Measurements from ENCODE around the gene UNC79. TPM values are rescaled to one million over a fixed set of nuclear protein-coding genes. Genes with fewer than 3 reads are reported as not detected.

UNC79 gene
- total and polyA plus RNA-seq, 11 donors: 0.04 to 0.58 (median 0.42) TPM

- TF ChIP-seq CTCF (IDR thresholded peaks at IDR 0.05): peak in 9 of 12 donors; percentile 6 to 53 (median 19)
- TF ChIP-seq POLR2A (IDR thresholded peaks at IDR 0.05): no peak
- Histone ChIP-seq H3K4me1 (peaks cover 0 to 4% (median 0%) of the 10 kb centered on the region in 12 donors), H3K36me3 (no peaks in the 10 kb centered on the region), H3K27ac (no peak overlapping the region), H3K27me3 (peaks cover 0 to 4% (median 0%) of the 10 kb centered on the region in 9 donors), H3K9me3 (no peaks in the 10 kb centered on the region), H3K4me3 (no peak overlapping the region)
- no peak for ATAC-seq
- intact Hi-C loops (cut with DNase I): loop anchor here in 2 of 10 donors (5.0 to 10.0 kb wide), 2 partner anchors 299 to 336 kb away; partner anchors contain the start of genes GON7 (in 1 of the 2) and UBR7 (in 1 of the 2)
- no peak for DNase-seq
These were observed 113.0 kb downstream of the UNC79 start for GRCh38 chr14:93543766-93544165.

- Histone ChIP-seq H3K4me3 (no peak overlapping the region), H3K27me3 (peaks cover 0 to 4% (median 0%) of the 10 kb centered on the region in 9 donors), H3K27ac (no peak overlapping the region), H3K9me3 (no peaks in the 10 kb centered on the region), H3K36me3 (no peaks in the 10 kb centered on the region), H3K4me1 (peaks cover 0 to 4% (median 0%) of the 10 kb centered on the region in 12 donors)
- WGBS, 4 donors: 26 to 59% (median 45%) methylated on average over 3 of the region's 3 CpGs
- DNase-seq (peak in 1 of 5 donors; percentile 11), ATAC-seq (no peak)
- TF ChIP-seq CTCF (IDR thresholded peaks at IDR 0.05) (no peak), POLR2A (IDR thresholded peaks at IDR 0.05) (no peak)
- intact Hi-C loops (cut with DNase I): loop anchor here in 2 of 10 donors (5.0 to 10.0 kb wide), 2 partner anchors 299 to 337 kb away; partner anchors contain the start of genes GON7 (in 1 of the 2) and UBR7 (in 1 of the 2)
These were observed 113.5 kb downstream of the UNC79 start for GRCh38 chr14:93544212-93544611.

- TF ChIP-seq POLR2A (IDR thresholded peaks at IDR 0.05): no peak
- no peak for TF ChIP-seq CTCF (IDR thresholded peaks at IDR 0.05)
- Histone ChIP-seq H3K36me3 (no peaks in the 10 kb centered on the region), H3K27ac (no peak overlapping the region), H3K27me3 (peaks cover 0 to 4% (median 0%) of the 10 kb centered on the region in 9 donors), H3K4me1 (peaks cover 0 to 4% (median 0%) of the 10 kb centered on the region in 12 donors), H3K4me3 (no peak overlapping the region), H3K9me3 (no peaks in the 10 kb centered on the region)
- intact Hi-C loops (cut with DNase I): loop anchor here in 1 of 10 donors (10.0 kb wide), 1 partner anchor 302 kb away; no protein-coding TSS in a partner anchor
- ATAC-seq (no peak), DNase-seq (no peak)
- 60 to 90% (median 75%) methylated on average over 1 of the region's 1 CpG for WGBS, 4 donors
These were observed 115.9 kb downstream of the UNC79 start for GRCh38 chr14:93546642-93547041.

- H3K9me3 ChIP-seq: no peaks in the 10 kb centered on the region
- peaks cover 0 to 4% (median 0%) of the 10 kb centered on the region in 12 donors for H3K4me1 ChIP-seq
- no peaks in the 10 kb centered on the region for H3K36me3 ChIP-seq
- TF ChIP-seq CTCF (IDR thresholded peaks at IDR 0.05) (no peak), POLR2A (IDR thresholded peaks at IDR 0.05) (no peak)
- no peak overlapping the region for H3K27ac ChIP-seq
- 64 to 75% (median 75%) methylated on average over 3 of the region's 3 CpGs for WGBS, 4 donors
- H3K4me3 ChIP-seq: no peak overlapping the region
- intact Hi-C loops (cut with DNase I): loop anchor here in 1 of 10 donors (10.0 kb wide), 1 partner anchor 303 kb away; no protein-coding TSS in a partner anchor
- H3K27me3 ChIP-seq: peaks cover 0 to 7% (median 0%) of the 10 kb centered on the region in 9 donors
- ATAC-seq: no peak
- DNase-seq: no peak
These were observed 117.5 kb downstream of the UNC79 start for GRCh38 chr14:93548102-93548843.

All from heart left ventricle (tissue), 16 donors.